Activated naive CD4-positive, alpha-beta T cell treated with anti-CD3 and anti-CD28 coated beads, Interleukin-2, amount 10 ng/mL, durations not matched to agents 7 days and 5 days (primary cell): Measurements from ENCODE around the gene RGL1.

ENCODE experiments used
- CTCF ChIA-PET: fragments of 350-600 bp; sonication (Branson Sonifier 250); formaldehyde crosslinking; loops from one replicate; lab custom pipeline; 2021; ENCODE audit warnings: antibody characterized with exemption; lab: Charles Lee
- DNase-seq: peaks from one replicate; pipeline ENCODE4 v3.0.0-alpha.2; 2020
- H3K27ac Mint-ChIP-seq: one replicate; pipeline ENCODE4 v1.8.0; 2021; ENCODE audit warnings: mild to moderate bottlenecking, moderate library complexity, mixed read lengths
- H3K27me3 Mint-ChIP-seq: one replicate; pipeline ENCODE4 v1.8.0; 2021; ENCODE audit warnings: mild to moderate bottlenecking, mixed read lengths
- H3K36me3 Mint-ChIP-seq: one replicate; pipeline ENCODE4 v1.8.0; 2021; ENCODE audit warnings: mixed read lengths
- H3K4me1 Mint-ChIP-seq: one replicate; pipeline ENCODE4 v1.8.0; 2021; ENCODE audit warnings: mixed read lengths
- H3K4me3 Mint-ChIP-seq: one replicate; pipeline ENCODE4 v1.8.0; 2021; ENCODE audit warnings: mild to moderate bottlenecking, moderate library complexity, mixed read lengths
- H3K9me3 Mint-ChIP-seq: one replicate; pipeline ENCODE4 v1.8.0; 2021; ENCODE audit warnings: mixed read lengths

Gene RGL1

GRCh38 chr1:183925947-183926346 lies 121.0 kb downstream of the RGL1 start:
- Mint-ChIP-seq H3K9me3 (no peaks in the 10 kb centered on the region), H3K27ac (no peak overlapping the region), H3K36me3 (peaks cover 6% of the 10 kb centered on the region), H3K27me3 (peaks cover 3% of the 10 kb centered on the region), H3K4me1 (no peaks in the 10 kb centered on the region), H3K4me3 (no peak overlapping the region)
- CTCF ChIA-PET, result no interaction called here
- no peak for DNase-seq

GRCh38 chr1:183926983-183927382 lies 122.1 kb downstream of the RGL1 start:
- CTCF ChIA-PET, result no interaction called here
- Mint-ChIP-seq H3K9me3 (no peaks in the 10 kb centered on the region), H3K27ac (no peak overlapping the region), H3K4me1 (no peaks in the 10 kb centered on the region), H3K36me3 (peaks cover 6% of the 10 kb centered on the region), H3K4me3 (no peak overlapping the region), H3K27me3 (peaks cover 3% of the 10 kb centered on the region)
- no peak for DNase-seq

GRCh38 chr1:183931646-183932271 lies 126.8 kb downstream of the RGL1 start:
- DNase-seq, result no peak
- Mint-ChIP-seq H3K4me3 (no peak overlapping the region), H3K36me3 (no peaks in the 10 kb centered on the region), H3K9me3 (no peaks in the 10 kb centered on the region), H3K27ac (no peak overlapping the region), H3K27me3 (peaks cover 3% of the 10 kb centered on the region), H3K4me1 (no peaks in the 10 kb centered on the region)
- CTCF ChIA-PET, result interaction anchor here (1.1 to 1.8 kb wide), 2 partner anchors 8 to 16 kb away, joined by 3 to 6 read pairs; no protein-coding TSS in a partner anchor

GRCh38 chr1:183932412-183932811 lies 127.5 kb downstream of the RGL1 start:
- no peaks in the 10 kb centered on the region for H3K36me3 Mint-ChIP-seq
- H3K4me3 Mint-ChIP-seq, result no peak overlapping the region
- no peak overlapping the region for H3K27ac Mint-ChIP-seq
- CTCF ChIA-PET, result interaction anchor here (1.1 to 1.8 kb wide), 2 partner anchors 9 to 17 kb away, joined by 3 to 6 read pairs; no protein-coding TSS in a partner anchor
- DNase-seq, result no peak
- H3K9me3 Mint-ChIP-seq, result no peaks in the 10 kb centered on the region
- H3K27me3 Mint-ChIP-seq, result peaks cover 3% of the 10 kb centered on the region
- H3K4me1 Mint-ChIP-seq, result no peaks in the 10 kb centered on the region

- Mint-ChIP-seq H3K27me3 (peaks cover 3% of the 10 kb centered on the region), H3K9me3 (no peaks in the 10 kb centered on the region), H3K36me3 (no peaks in the 10 kb centered on the region), H3K27ac (no peak overlapping the region), H3K4me1 (no peaks in the 10 kb centered on the region), H3K4me3 (no peak overlapping the region)
- DNase-seq, result no peak
- CTCF ChIA-PET, result interaction anchor here (0.7 to 1.2 kb wide), 2 partner anchors 18 to 24 kb away, joined by 3 read pairs; no protein-coding TSS in a partner anchor
Observed at GRCh38 chr1:183933528-183934179, 128.7 kb downstream of the RGL1 start.

- no peaks in the 10 kb centered on the region for H3K36me3 Mint-ChIP-seq
- H3K9me3 Mint-ChIP-seq, result no peaks in the 10 kb centered on the region
- peaks cover 3% of the 10 kb centered on the region for H3K27me3 Mint-ChIP-seq
- CTCF ChIA-PET, result interaction anchor here (1.2 kb wide), 1 partner anchor 19 kb away, joined by 3 read pairs; no protein-coding TSS in a partner anchor
- no peak overlapping the region for H3K27ac Mint-ChIP-seq
- H3K4me3 Mint-ChIP-seq, result no peak overlapping the region
- H3K4me1 Mint-ChIP-seq, result no peaks in the 10 kb centered on the region
- no peak for DNase-seq
Observed at GRCh38 chr1:183934314-183934713, 129.4 kb downstream of the RGL1 start.

- H3K4me1 Mint-ChIP-seq, result no peaks in the 10 kb centered on the region
- H3K27me3 Mint-ChIP-seq, result peaks cover 2% of the 10 kb centered on the region
- no peak overlapping the region for H3K27ac Mint-ChIP-seq
- H3K9me3 Mint-ChIP-seq, result no peaks in the 10 kb centered on the region
- DNase-seq, result no peak
- H3K4me3 Mint-ChIP-seq, result no peak overlapping the region
- H3K36me3 Mint-ChIP-seq, result no peaks in the 10 kb centered on the region
- CTCF ChIA-PET, result interaction anchor here (0.8 kb wide), 1 partner anchor 8 kb away, joined by 3 read pairs; no protein-coding TSS in a partner anchor
Observed at GRCh38 chr1:183936009-183936408, 131.1 kb downstream of the RGL1 start.

GRCh38 chr1:183936791-183937190 lies 131.9 kb downstream of the RGL1 start:
- Mint-ChIP-seq H3K27ac (no peak overlapping the region), H3K27me3 (peaks cover 7% of the 10 kb centered on the region), H3K9me3 (no peaks in the 10 kb centered on the region), H3K4me1 (no peaks in the 10 kb centered on the region), H3K4me3 (no peak overlapping the region), H3K36me3 (no peaks in the 10 kb centered on the region)
- no peak for DNase-seq
- CTCF ChIA-PET, result no interaction called here

GRCh38 chr1:183937611-183938010 lies 132.7 kb downstream of the RGL1 start:
- Mint-ChIP-seq H3K9me3 (no peaks in the 10 kb centered on the region), H3K27ac (no peak overlapping the region), H3K4me3 (no peak overlapping the region), H3K36me3 (no peaks in the 10 kb centered on the region), H3K4me1 (no peaks in the 10 kb centered on the region), H3K27me3 (peaks cover 7% of the 10 kb centered on the region)
- CTCF ChIA-PET, result no interaction called here
- no peak for DNase-seq

GRCh38 chr1:183941001-183941400 lies 136.1 kb downstream of the RGL1 start:
- DNase-seq, result no peak
- H3K27ac Mint-ChIP-seq, result no peak overlapping the region
- H3K4me3 Mint-ChIP-seq, result no peak overlapping the region
- peaks cover 21% of the 10 kb centered on the region for H3K27me3 Mint-ChIP-seq
- no peaks in the 10 kb centered on the region for H3K4me1 Mint-ChIP-seq
- H3K36me3 Mint-ChIP-seq, result no peaks in the 10 kb centered on the region
- H3K9me3 Mint-ChIP-seq, result no peaks in the 10 kb centered on the region
- CTCF ChIA-PET, result no interaction called here

GRCh38 chr1:183942933-183943693 lies 138.2 kb downstream of the RGL1 start:
- CTCF ChIA-PET, result interaction anchor here (0.6 to 0.8 kb wide), 2 partner anchors 24 to 288 kb away, joined by 3 to 4 read pairs; no protein-coding TSS in a partner anchor
- no peak for DNase-seq
- no peaks in the 10 kb centered on the region for H3K36me3 Mint-ChIP-seq
- no peak overlapping the region for H3K27ac Mint-ChIP-seq
- H3K27me3 Mint-ChIP-seq, result peaks cover 21% of the 10 kb centered on the region
- H3K4me1 Mint-ChIP-seq, result no peaks in the 10 kb centered on the region
- H3K4me3 Mint-ChIP-seq, result no peak overlapping the region
- no peaks in the 10 kb centered on the region for H3K9me3 Mint-ChIP-seq

GRCh38 chr1:183945428-183946319 lies 140.8 kb downstream of the RGL1 start:
- no peak for DNase-seq
- Mint-ChIP-seq H3K4me1 (no peaks in the 10 kb centered on the region), H3K27ac (no peak overlapping the region), H3K36me3 (no peaks in the 10 kb centered on the region), H3K9me3 (no peaks in the 10 kb centered on the region), H3K4me3 (no peak overlapping the region), H3K27me3 (peaks cover 21% of the 10 kb centered on the region)
- CTCF ChIA-PET, result no interaction called here

- Mint-ChIP-seq H3K36me3 (no peaks in the 10 kb centered on the region), H3K4me3 (no peak overlapping the region), H3K9me3 (no peaks in the 10 kb centered on the region), H3K27me3 (peaks cover 20% of the 10 kb centered on the region), H3K4me1 (no peaks in the 10 kb centered on the region), H3K27ac (no peak overlapping the region)
- CTCF ChIA-PET, result no interaction called here
- DNase-seq, result no peak
Observed at GRCh38 chr1:183946320-183946613, 141.3 kb downstream of the RGL1 start.

- Mint-ChIP-seq H3K4me3 (no peak overlapping the region), H3K27ac (no peak overlapping the region), H3K27me3 (peaks cover 16% of the 10 kb centered on the region), H3K36me3 (no peaks in the 10 kb centered on the region), H3K9me3 (no peaks in the 10 kb centered on the region), H3K4me1 (no peaks in the 10 kb centered on the region)
- CTCF ChIA-PET, result no interaction called here
- DNase-seq, result no peak
Observed at GRCh38 chr1:183947988-183948387, 143.1 kb downstream of the RGL1 start.
